Kidney (tissue), 14 donors: ENCODE measurements around the gene NAGK. TPM values are rescaled to one million over a fixed set of nuclear protein-coding genes. Genes with fewer than 3 reads are reported as not detected.

Experiments
- DNase-seq, 5 donors: peaks; one replicate each; pipeline ENCODE4 v3.0.0-alpha.2; 2013 to 2020
- FAIRE-seq: peaks from 2 replicates; lab custom pipeline; 2012; peaks lifted over from hg19 to GRCh38; lab: Jason Lieb, UNC
- H3K27ac ChIP-seq, 2 donors: one replicate each; pipeline ENCODE4 v1.7.0; 2013; ENCODE audit warnings: low read depth in 2 of 2, low read length in 2 of 2, inconsistent platforms in 1 of 2
- H3K27me3 ChIP-seq: one replicate; pipeline ENCODE4 v1.7.1; 2013; ENCODE audit warnings: low read length, inconsistent platforms; ENCODE audit not compliant: control insufficient read depth, insufficient read depth
- H3K36me3 ChIP-seq, 3 donors: one replicate each; pipeline versions ENCODE4 v1.7.0 to v1.7.1; 2013; ENCODE audit warnings: low read length in 3 of 3, control low read depth in 1 of 3, inconsistent platforms in 1 of 3; ENCODE audit not compliant: insufficient read depth in 3 of 3, control insufficient read depth in 2 of 3
- H3K4me1 ChIP-seq, 3 donors: one replicate each; pipeline versions ENCODE4 v1.7.0 to v1.7.1; 2013; ENCODE audit warnings: low read length in 3 of 3, inconsistent platforms in 1 of 3, low read depth in 1 of 3; ENCODE audit not compliant: control insufficient read depth in 2 of 3, insufficient read depth in 2 of 3
- H3K4me3 ChIP-seq, 3 donors: one replicate each; pipeline versions ENCODE4 v1.7.0 to v1.8.1; 2013; ENCODE audit warnings: low read length in 3 of 3, control low read depth in 1 of 3, inconsistent platforms in 1 of 3
- H3K9ac ChIP-seq, 3 donors: one replicate each; pipeline versions ENCODE4 v1.7.0 to v1.7.1; 2013; ENCODE audit warnings: low read length in 3 of 3, control low read depth in 1 of 3, inconsistent platforms in 1 of 3
- H3K9me3 ChIP-seq, 3 donors: one replicate each; pipeline versions ENCODE4 v1.7.0 to v1.7.1; 2013; ENCODE audit warnings: low read length in 3 of 3, control low read depth in 1 of 3, inconsistent platforms in 1 of 3; ENCODE audit not compliant: control insufficient read depth in 2 of 3, insufficient read depth in 1 of 3
- intact Hi-C: fragments of 100-400 bp; cut with DNase I; formaldehyde crosslinking; loops from one replicate; pipeline ENCODE4 v1.11.1; 2022
- polyA plus RNA-seq: library from polyadenylated mRNA; stranded (reverse); fragments of 350-450 nt; fragmentation: Illumina TruSeq; extraction: RNeasy Lipid Tissue Mini Kit (QIAGEN cat#74804); gene quantifications from one replicate; pipeline ENCODE4 v1.2.3, GENCODE V29; 2014; ENCODE audit warnings: low read depth, low replicate concordance; ENCODE audit not compliant: insufficient read depth
- total RNA-seq: library from RNA; stranded (reverse); fragmentation: NEBNext Ultra II Directional; extraction: Animal tissue kit (Norgen Biotek cat#: 25700); gene quantifications from one replicate; pipeline ENCODE4 v1.2.1, GENCODE V29; 2021
- TF ChIP-seq, protein P1 (sequence below): IDR thresholded peaks from 3 replicates; pipeline ENCODE4 v1.5.1; 2012; ENCODE audit warnings: mild to moderate bottlenecking, moderate library complexity, borderline replicate concordance; ENCODE audit not compliant: insufficient read depth; ENCODE audit errors: extremely low read depth
- donor health status: control.
- donor health status: control.
- donor health status: control.
- donor health status: control.
- donor health status: control.
- donor health status: DM: yes; HTN: yes; CAD: no.
- donor health status: Normal renal cell carcinoma (clear cell type).

NAGK gene
- total and polyA plus RNA-seq, 2 donors from 2014 or later: 102 to 113 TPM

DNA sequence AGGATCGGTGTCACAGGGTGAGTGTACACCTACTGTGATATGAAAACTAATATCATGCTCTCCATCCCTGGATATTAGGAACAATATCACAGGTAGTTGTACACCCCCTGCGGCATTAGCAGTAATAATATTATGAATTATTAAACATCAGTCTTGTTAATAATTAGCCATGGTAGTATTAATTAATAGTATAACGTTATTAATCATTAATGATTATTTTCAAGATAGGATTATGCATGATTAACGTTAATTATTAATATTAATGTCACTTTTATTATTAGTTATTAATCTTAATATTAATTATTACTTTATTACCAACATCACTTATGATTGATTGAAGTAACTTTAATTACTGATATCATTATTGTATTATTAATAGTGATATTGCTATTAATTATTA lies 26.2 kb upstream of the NAGK start:
- no peaks in the 10 kb centered on the region for H3K9me3 ChIP-seq
- no peak overlapping the region for H3K27ac ChIP-seq
- no peak overlapping the region for H3K4me3 ChIP-seq
- H3K27me3 ChIP-seq: no peaks in the 10 kb centered on the region
- no peaks in the 10 kb centered on the region for H3K4me1 ChIP-seq
- no peak overlapping the region for H3K9ac ChIP-seq
- intact Hi-C loops: no loop called here
- FAIRE-seq (peak; percentile 56), DNase-seq (no peak)
- H3K36me3 ChIP-seq: no peaks in the 10 kb centered on the region
- TF ChIP-seq, protein P1, sequence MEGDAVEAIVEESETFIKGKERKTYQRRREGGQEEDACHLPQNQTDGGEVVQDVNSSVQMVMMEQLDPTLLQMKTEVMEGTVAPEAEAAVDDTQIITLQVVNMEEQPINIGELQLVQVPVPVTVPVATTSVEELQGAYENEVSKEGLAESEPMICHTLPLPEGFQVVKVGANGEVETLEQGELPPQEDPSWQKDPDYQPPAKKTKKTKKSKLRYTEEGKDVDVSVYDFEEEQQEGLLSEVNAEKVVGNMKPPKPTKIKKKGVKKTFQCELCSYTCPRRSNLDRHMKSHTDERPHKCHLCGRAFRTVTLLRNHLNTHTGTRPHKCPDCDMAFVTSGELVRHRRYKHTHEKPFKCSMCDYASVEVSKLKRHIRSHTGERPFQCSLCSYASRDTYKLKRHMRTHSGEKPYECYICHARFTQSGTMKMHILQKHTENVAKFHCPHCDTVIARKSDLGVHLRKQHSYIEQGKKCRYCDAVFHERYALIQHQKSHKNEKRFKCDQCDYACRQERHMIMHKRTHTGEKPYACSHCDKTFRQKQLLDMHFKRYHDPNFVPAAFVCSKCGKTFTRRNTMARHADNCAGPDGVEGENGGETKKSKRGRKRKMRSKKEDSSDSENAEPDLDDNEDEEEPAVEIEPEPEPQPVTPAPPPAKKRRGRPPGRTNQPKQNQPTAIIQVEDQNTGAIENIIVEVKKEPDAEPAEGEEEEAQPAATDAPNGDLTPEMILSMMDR: no peak

- no peaks in the 10 kb centered on the region for H3K4me1 ChIP-seq
- H3K9ac ChIP-seq: no peak overlapping the region
- DNase-seq (no peak), FAIRE-seq (no peak)
- no peaks in the 10 kb centered on the region for H3K9me3 ChIP-seq
- no peaks in the 10 kb centered on the region for H3K27me3 ChIP-seq
- no peak overlapping the region for H3K4me3 ChIP-seq
- intact Hi-C loops: no loop called here
- no peak overlapping the region for H3K27ac ChIP-seq
- H3K36me3 ChIP-seq: no peaks in the 10 kb centered on the region
- TF ChIP-seq, protein P1: no peak
Measured at GRCh38 chr2:71043531-71044407, 24.7 kb upstream of the NAGK start.

GRCh38 chr2:71045151-71045550 lies 23.3 kb upstream of the NAGK start:
- intact Hi-C loops: no loop called here
- no peaks in the 10 kb centered on the region for H3K9me3 ChIP-seq
- no peak overlapping the region for H3K9ac ChIP-seq
- no peak for FAIRE-seq
- no peaks in the 10 kb centered on the region for H3K36me3 ChIP-seq
- no peak for DNase-seq
- no peaks in the 10 kb centered on the region for H3K4me1 ChIP-seq
- H3K27ac ChIP-seq: no peak overlapping the region
- TF ChIP-seq, protein P1: no peak
- H3K27me3 ChIP-seq: no peaks in the 10 kb centered on the region
- no peak overlapping the region for H3K4me3 ChIP-seq
